ENCODE data around the gene ITPR1.

ITPR1 gene

DNA sequence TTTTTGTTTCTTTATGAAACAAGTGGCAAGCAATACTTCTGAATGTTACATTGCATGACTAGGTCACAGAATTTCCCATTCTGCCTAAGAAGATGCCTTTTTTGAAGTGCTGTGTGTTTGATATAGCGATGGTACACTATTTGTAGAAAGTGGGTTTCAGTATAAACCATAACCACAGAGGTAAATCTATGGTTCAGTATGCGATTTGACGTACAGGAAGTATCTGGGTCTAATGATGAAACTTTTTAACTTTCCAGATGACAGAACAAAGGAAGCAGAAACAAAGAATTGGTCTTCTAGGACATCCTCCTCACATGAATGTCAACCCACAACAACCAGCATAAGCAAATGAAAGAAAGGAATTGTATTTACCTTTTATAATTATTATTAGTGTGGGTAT is 352.7 kb downstream of the ITPR1 start:
- Histone ChIP-seq H3K4me3 (ENCODE audit: insufficient read depth in 1 of 2, low read depth in 1 of 2, low read length in 2 of 2) (no peak overlapping the region), H2AK5ac (ENCODE audit: low read length, severe bottlenecking) (no peak overlapping the region), H3K14ac (ENCODE audit: low read length in 2 of 2) (no peak overlapping the region), H3K9me3 (ENCODE audit: control insufficient read depth, low read length) (no peaks in the 10 kb centered on the region), H3K36me3 (ENCODE audit: control insufficient read depth in 1 of 2, insufficient read depth in 2 of 2, low read depth in 1 of 2, low read length in 2 of 2) (no peaks in the 10 kb centered on the region), H4K8ac (ENCODE audit: low read length) (no peak overlapping the region), H3K27ac (ENCODE audit: low read length, poor library complexity, severe bottlenecking) (no peak overlapping the region), H3K4me1 (ENCODE audit: control insufficient read depth, insufficient read depth, low read depth, low read length) (peaks cover 2% of the 10 kb centered on the region), H2BK5ac (ENCODE audit: low read depth, low read length, poor library complexity, severe bottlenecking) (no peak overlapping the region), H4K91ac (ENCODE audit: low read length) (no peak overlapping the region), H3K23ac (ENCODE audit: low read length in 2 of 2) (no peak overlapping the region), H2BK120ac (ENCODE audit: low read depth, low read length) (no peak overlapping the region), H3K4ac (ENCODE audit: low read depth in 1 of 2, low read length in 2 of 2) (no peak overlapping the region), H3K79me1 (replicated peaks; ENCODE audit: low read length, poor library complexity, severe bottlenecking) (no peaks in the 10 kb centered on the region), H3K4me2 (ENCODE audit: low read length, poor library complexity, severe bottlenecking) (no peak overlapping the region), H2BK12ac (ENCODE audit: low read length in 2 of 2) (no peak overlapping the region), H3K9ac (ENCODE audit: low read length) (no peak overlapping the region), H3K27me3 (ENCODE audit: control insufficient read depth in 1 of 2, insufficient read depth in 1 of 2, low read length in 2 of 2) (no peaks in the 10 kb centered on the region), H2BK15ac (ENCODE audit: low read depth, poor library complexity, severe bottlenecking) (no peak overlapping the region), H3K18ac (ENCODE audit: low read depth in 1 of 2, low read length in 2 of 2) (no peak overlapping the region), H2AFZ (ENCODE audit: low read depth, low read length) (no peak overlapping the region)
- no peak for DNase-seq
- 98% methylated on average over 3 of the region's 3 CpGs for WGBS

DNA sequence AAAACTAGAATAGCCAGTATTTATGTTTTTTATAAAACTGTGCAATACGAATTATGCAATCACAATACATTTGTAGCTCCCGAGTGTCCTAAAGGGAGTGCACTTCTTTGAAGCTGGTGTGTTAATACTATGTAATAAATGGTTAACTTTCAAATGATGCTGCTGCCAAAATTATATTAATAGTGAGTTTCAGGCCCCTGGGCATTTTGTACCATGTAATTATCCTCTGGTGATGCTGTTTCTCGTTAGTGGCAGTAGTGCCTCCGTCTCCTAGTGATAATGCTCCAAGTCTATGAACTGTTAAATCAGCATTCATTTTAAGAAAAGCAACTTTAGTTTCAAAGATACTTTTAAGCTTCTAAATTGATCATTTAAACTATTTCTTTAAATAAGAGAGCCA is 353.4 kb downstream of the ITPR1 start:
- H3K36me3 ChIP-seq (ENCODE audit: control insufficient read depth in 1 of 2, insufficient read depth in 2 of 2, low read depth in 1 of 2, low read length in 2 of 2), result no peaks in the 10 kb centered on the region
- H3K18ac ChIP-seq (ENCODE audit: low read depth in 1 of 2, low read length in 2 of 2), result no peak overlapping the region
- no peak overlapping the region for H2BK15ac ChIP-seq (ENCODE audit: low read depth, poor library complexity, severe bottlenecking)
- DNase-seq, result no peak
- H3K23ac ChIP-seq (ENCODE audit: low read length in 2 of 2), result no peak overlapping the region
- H3K14ac ChIP-seq (ENCODE audit: low read length in 2 of 2), result no peak overlapping the region
- H2BK120ac ChIP-seq (ENCODE audit: low read depth, low read length), result no peak overlapping the region
- H3K4me3 ChIP-seq (ENCODE audit: insufficient read depth in 1 of 2, low read depth in 1 of 2, low read length in 2 of 2), result no peak overlapping the region
- H3K4me1 ChIP-seq (ENCODE audit: control insufficient read depth, insufficient read depth, low read depth, low read length), result no peaks in the 10 kb centered on the region
- no peak overlapping the region for H2BK12ac ChIP-seq (ENCODE audit: low read length in 2 of 2)
- H3K27ac ChIP-seq (ENCODE audit: low read length, poor library complexity, severe bottlenecking), result no peak overlapping the region
- H2AFZ ChIP-seq (ENCODE audit: low read depth, low read length), result no peak overlapping the region
- no peak overlapping the region for H3K9ac ChIP-seq (ENCODE audit: low read length)
- H3K4ac ChIP-seq (ENCODE audit: low read depth in 1 of 2, low read length in 2 of 2), result no peak overlapping the region
- H3K9me3 ChIP-seq (ENCODE audit: control insufficient read depth, low read length), result no peaks in the 10 kb centered on the region
- H3K4me2 ChIP-seq (ENCODE audit: low read length, poor library complexity, severe bottlenecking), result no peak overlapping the region
- H3K79me1 ChIP-seq (replicated peaks; ENCODE audit: low read length, poor library complexity, severe bottlenecking), result no peaks in the 10 kb centered on the region
- H4K8ac ChIP-seq (ENCODE audit: low read length), result no peak overlapping the region
- no peaks in the 10 kb centered on the region for H3K27me3 ChIP-seq (ENCODE audit: control insufficient read depth in 1 of 2, insufficient read depth in 1 of 2, low read length in 2 of 2)
- WGBS, result 100% methylated on average over 2 of the region's 4 CpGs
- no peak overlapping the region for H4K91ac ChIP-seq (ENCODE audit: low read length)
- H2AK5ac ChIP-seq (ENCODE audit: low read length, severe bottlenecking), result no peak overlapping the region
- no peak overlapping the region for H2BK5ac ChIP-seq (ENCODE audit: low read depth, low read length, poor library complexity, severe bottlenecking)

DNA sequence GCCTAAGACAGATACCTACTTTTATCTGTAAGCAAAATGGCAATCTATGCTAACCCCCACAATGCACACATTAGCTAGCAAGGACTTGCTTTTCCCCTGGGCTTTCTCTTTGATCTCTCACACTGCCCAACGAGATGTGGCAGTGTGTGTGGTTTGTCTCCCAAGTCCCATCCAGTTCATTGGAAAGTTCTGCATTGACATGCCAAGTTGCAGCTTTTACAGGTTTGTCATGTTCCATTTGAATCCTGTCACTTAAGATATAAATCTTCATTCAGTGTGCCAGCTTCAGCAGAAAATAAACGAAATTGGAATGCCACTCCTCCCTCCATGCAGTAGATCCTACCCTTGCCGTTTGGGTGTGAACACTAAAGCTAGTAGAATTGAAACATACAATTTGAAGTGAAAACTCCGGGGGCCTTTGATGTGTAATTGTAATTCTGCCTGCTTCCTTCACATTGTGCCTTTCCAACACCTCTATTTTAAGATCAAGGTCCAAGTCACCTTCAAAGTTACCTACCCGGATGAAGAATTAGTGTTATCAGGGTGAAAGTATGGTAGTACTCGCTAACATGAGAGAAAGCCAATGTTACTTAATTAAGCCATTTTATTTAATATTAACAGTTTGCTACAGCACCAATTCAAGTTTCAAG is 355.2 kb downstream of the ITPR1 start:
- Histone ChIP-seq H4K91ac (ENCODE audit: low read length) (no peak overlapping the region), H3K9ac (ENCODE audit: low read length) (no peak overlapping the region), H3K36me3 (ENCODE audit: control insufficient read depth in 1 of 2, insufficient read depth in 2 of 2, low read depth in 1 of 2, low read length in 2 of 2) (no peaks in the 10 kb centered on the region), H3K27ac (ENCODE audit: low read length, poor library complexity, severe bottlenecking) (no peak overlapping the region), H3K18ac (ENCODE audit: low read depth in 1 of 2, low read length in 2 of 2) (no peak overlapping the region), H2BK15ac (ENCODE audit: low read depth, poor library complexity, severe bottlenecking) (no peak overlapping the region), H2AFZ (ENCODE audit: low read depth, low read length) (no peak overlapping the region), H3K4me2 (ENCODE audit: low read length, poor library complexity, severe bottlenecking) (no peak overlapping the region), H3K4ac (ENCODE audit: low read depth in 1 of 2, low read length in 2 of 2) (no peak overlapping the region), H3K23ac (ENCODE audit: low read length in 2 of 2) (no peak overlapping the region), H4K8ac (ENCODE audit: low read length) (no peak overlapping the region), H2AK5ac (ENCODE audit: low read length, severe bottlenecking) (peak overlapping the region; percentile 13), H3K14ac (ENCODE audit: low read length in 2 of 2) (no peak overlapping the region), H3K27me3 (ENCODE audit: control insufficient read depth in 1 of 2, insufficient read depth in 1 of 2, low read length in 2 of 2) (no peaks in the 10 kb centered on the region), H2BK12ac (ENCODE audit: low read length in 2 of 2) (no peak overlapping the region), H2BK120ac (ENCODE audit: low read depth, low read length) (no peak overlapping the region), H3K4me1 (ENCODE audit: control insufficient read depth, insufficient read depth, low read depth, low read length) (no peaks in the 10 kb centered on the region), H3K4me3 (ENCODE audit: insufficient read depth in 1 of 2, low read depth in 1 of 2, low read length in 2 of 2) (no peak overlapping the region), H2BK5ac (ENCODE audit: low read depth, low read length, poor library complexity, severe bottlenecking) (no peak overlapping the region), H3K79me1 (replicated peaks; ENCODE audit: low read length, poor library complexity, severe bottlenecking) (no peaks in the 10 kb centered on the region), H3K9me3 (ENCODE audit: control insufficient read depth, low read length) (no peaks in the 10 kb centered on the region)
- no peak for DNase-seq
- WGBS, result 52% methylated on average over 1 of the region's 6 CpGs

DNA sequence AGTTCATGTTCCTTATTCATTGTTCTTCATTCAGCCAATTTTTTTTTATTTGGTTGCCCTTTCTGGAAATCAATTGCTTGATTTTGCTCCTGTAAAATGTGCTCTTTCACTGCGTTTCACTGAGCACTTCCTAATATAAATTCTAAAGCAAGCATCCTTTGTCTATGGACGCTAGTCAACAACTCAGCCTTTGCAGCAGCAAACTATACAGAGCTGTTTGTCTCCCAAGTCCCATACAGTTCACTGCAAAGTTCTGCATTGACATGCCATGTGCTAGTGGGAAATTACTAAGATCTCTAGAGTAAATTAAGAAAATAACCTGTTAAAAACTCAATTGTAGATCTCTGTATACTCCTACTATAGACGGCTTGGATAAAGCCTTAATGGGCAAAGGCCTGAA is 356.0 kb downstream of the ITPR1 start:
- Histone ChIP-seq H4K91ac (ENCODE audit: low read length) (no peak overlapping the region), H2BK15ac (ENCODE audit: low read depth, poor library complexity, severe bottlenecking) (no peak overlapping the region), H3K4me3 (ENCODE audit: insufficient read depth in 1 of 2, low read depth in 1 of 2, low read length in 2 of 2) (no peak overlapping the region), H4K8ac (ENCODE audit: low read length) (no peak overlapping the region), H2AK5ac (ENCODE audit: low read length, severe bottlenecking) (no peak overlapping the region), H3K4me2 (ENCODE audit: low read length, poor library complexity, severe bottlenecking) (no peak overlapping the region), H3K36me3 (ENCODE audit: control insufficient read depth in 1 of 2, insufficient read depth in 2 of 2, low read depth in 1 of 2, low read length in 2 of 2) (no peaks in the 10 kb centered on the region), H2AFZ (ENCODE audit: low read depth, low read length) (no peak overlapping the region), H3K9me3 (ENCODE audit: control insufficient read depth, low read length) (no peaks in the 10 kb centered on the region), H3K14ac (ENCODE audit: low read length in 2 of 2) (no peak overlapping the region), H3K18ac (ENCODE audit: low read depth in 1 of 2, low read length in 2 of 2) (no peak overlapping the region), H3K27ac (ENCODE audit: low read length, poor library complexity, severe bottlenecking) (no peak overlapping the region), H3K79me1 (replicated peaks; ENCODE audit: low read length, poor library complexity, severe bottlenecking) (no peaks in the 10 kb centered on the region), H2BK12ac (ENCODE audit: low read length in 2 of 2) (no peak overlapping the region), H3K4ac (ENCODE audit: low read depth in 1 of 2, low read length in 2 of 2) (no peak overlapping the region), H2BK120ac (ENCODE audit: low read depth, low read length) (no peak overlapping the region), H3K9ac (ENCODE audit: low read length) (no peak overlapping the region), H2BK5ac (ENCODE audit: low read depth, low read length, poor library complexity, severe bottlenecking) (no peak overlapping the region), H3K27me3 (ENCODE audit: control insufficient read depth in 1 of 2, insufficient read depth in 1 of 2, low read length in 2 of 2) (no peaks in the 10 kb centered on the region), H3K23ac (ENCODE audit: low read length in 2 of 2) (no peak overlapping the region), H3K4me1 (ENCODE audit: control insufficient read depth, insufficient read depth, low read depth, low read length) (no peaks in the 10 kb centered on the region)
- WGBS, result 94% methylated on average over 2 of the region's 3 CpGs
- DNase-seq, result no peak

All from mesenchymal stem cell (in vitro differentiated cells and primary cell).